ENCODE results near the gene PPP1R9B. TPM values are rescaled to one million over a fixed set of nuclear protein-coding genes. Genes with fewer than 3 reads are reported as not detected.
A peak's percentile ranks its signal among the peaks of the same experiment; 100 is the strongest.

Gene PPP1R9B
- total and polyA plus RNA-seq, 3 donors from 2014 or later, result 49.1 to 82.4 (median 81.1) TPM

DNA sequence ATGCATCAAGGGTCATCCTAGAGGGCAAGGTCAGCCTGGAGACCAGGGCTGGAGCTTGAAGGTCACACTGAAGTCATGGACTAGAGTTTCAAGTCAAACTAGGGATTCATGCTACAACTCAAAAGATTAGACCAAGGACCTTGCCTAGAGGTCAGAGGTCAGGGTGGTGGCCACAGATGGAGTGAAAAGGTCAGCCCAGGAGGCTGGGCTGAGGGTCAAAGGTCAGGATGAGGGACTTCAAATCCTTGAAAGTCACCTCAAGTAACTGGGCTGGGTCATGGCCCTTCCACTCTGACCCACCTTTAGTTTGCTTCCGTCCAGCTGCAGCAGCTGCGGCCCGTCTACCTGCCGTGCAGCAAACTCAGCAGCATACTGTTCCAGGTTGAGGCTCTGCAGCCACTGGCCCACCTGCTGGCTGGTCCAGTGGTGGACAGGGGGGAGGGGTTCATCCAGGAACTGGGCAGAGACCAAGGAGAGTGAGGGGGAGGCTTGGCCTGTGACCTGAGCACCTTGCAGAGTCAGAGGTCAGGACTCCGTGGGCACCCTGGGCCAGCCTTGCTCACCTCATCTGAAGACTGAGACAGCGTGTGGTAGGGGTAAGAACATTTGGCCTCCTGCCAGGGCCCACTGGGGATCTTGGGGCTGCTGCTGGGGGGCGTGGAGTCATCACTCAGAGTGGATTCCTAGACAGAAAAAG lies 36.7 kb downstream of the PPP1R9B start:
- Histone ChIP-seq H3K4me1 (peaks cover 25% of the 10 kb centered on the region), H3K36me3 (ENCODE audit: low read depth, missing control alignments) (no peaks in the 10 kb centered on the region), H3K9me3 (no peaks in the 10 kb centered on the region), H3K4me3 (no peak overlapping the region), H3K27ac (no peak overlapping the region), H3K27me3 (no peaks in the 10 kb centered on the region)
- intact Hi-C loops (cut with DNase I; ENCODE audit: low total_unique reads), result no loop called here
- 83 to 90% methylated on average over 6 to 7 of the region's 7 CpGs for WGBS, 2 donors
- no peak for DNase-seq
- TF ChIP-seq, protein P1, sequence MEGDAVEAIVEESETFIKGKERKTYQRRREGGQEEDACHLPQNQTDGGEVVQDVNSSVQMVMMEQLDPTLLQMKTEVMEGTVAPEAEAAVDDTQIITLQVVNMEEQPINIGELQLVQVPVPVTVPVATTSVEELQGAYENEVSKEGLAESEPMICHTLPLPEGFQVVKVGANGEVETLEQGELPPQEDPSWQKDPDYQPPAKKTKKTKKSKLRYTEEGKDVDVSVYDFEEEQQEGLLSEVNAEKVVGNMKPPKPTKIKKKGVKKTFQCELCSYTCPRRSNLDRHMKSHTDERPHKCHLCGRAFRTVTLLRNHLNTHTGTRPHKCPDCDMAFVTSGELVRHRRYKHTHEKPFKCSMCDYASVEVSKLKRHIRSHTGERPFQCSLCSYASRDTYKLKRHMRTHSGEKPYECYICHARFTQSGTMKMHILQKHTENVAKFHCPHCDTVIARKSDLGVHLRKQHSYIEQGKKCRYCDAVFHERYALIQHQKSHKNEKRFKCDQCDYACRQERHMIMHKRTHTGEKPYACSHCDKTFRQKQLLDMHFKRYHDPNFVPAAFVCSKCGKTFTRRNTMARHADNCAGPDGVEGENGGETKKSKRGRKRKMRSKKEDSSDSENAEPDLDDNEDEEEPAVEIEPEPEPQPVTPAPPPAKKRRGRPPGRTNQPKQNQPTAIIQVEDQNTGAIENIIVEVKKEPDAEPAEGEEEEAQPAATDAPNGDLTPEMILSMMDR (IDR thresholded peaks at IDR 0.05), result no peak
- no peak for TF ChIP-seq POLR2A (IDR thresholded peaks at IDR 0.05)

DNA sequence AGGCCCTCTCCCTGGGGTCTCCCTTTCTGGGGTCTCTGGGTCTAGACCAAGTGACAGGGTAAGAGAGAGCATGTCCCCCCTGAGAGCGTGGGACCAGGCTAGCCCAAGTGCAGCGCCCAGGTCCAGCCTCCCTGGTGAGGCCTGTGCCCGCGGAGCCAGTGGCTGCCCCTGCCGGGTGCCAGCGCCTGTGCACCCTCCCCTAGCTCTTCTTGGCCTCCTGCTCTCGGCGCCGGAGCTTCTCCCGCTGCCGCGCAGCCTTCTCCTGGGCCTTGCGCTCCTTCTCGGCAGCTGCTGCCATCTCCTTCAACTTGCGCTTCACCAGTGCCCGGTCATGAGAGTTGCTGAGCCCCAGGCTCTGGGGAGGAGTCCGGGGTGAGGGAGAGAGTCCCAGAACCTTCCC lies 37.8 kb downstream of the PPP1R9B start:
- WGBS, 2 donors, result 57 to 84% methylated on average over 16 to 17 of the region's 17 CpGs
- DNase-seq, result peak; percentile 43
- intact Hi-C loops (cut with DNase I; ENCODE audit: low total_unique reads), result no loop called here
- Histone ChIP-seq H3K27ac (peak overlapping the region; percentile 88 to 93), H3K27me3 (no peaks in the 10 kb centered on the region), H3K36me3 (ENCODE audit: low read depth, missing control alignments) (no peaks in the 10 kb centered on the region), H3K4me3 (no peak overlapping the region), H3K4me1 (peaks cover 25% of the 10 kb centered on the region), H3K9me3 (no peaks in the 10 kb centered on the region)
- TF ChIP-seq, protein P1 (IDR thresholded peaks at IDR 0.05), result peak in 1 of 3 experiments; percentile 23
- TF ChIP-seq POLR2A (IDR thresholded peaks at IDR 0.05), result no peak

DNA sequence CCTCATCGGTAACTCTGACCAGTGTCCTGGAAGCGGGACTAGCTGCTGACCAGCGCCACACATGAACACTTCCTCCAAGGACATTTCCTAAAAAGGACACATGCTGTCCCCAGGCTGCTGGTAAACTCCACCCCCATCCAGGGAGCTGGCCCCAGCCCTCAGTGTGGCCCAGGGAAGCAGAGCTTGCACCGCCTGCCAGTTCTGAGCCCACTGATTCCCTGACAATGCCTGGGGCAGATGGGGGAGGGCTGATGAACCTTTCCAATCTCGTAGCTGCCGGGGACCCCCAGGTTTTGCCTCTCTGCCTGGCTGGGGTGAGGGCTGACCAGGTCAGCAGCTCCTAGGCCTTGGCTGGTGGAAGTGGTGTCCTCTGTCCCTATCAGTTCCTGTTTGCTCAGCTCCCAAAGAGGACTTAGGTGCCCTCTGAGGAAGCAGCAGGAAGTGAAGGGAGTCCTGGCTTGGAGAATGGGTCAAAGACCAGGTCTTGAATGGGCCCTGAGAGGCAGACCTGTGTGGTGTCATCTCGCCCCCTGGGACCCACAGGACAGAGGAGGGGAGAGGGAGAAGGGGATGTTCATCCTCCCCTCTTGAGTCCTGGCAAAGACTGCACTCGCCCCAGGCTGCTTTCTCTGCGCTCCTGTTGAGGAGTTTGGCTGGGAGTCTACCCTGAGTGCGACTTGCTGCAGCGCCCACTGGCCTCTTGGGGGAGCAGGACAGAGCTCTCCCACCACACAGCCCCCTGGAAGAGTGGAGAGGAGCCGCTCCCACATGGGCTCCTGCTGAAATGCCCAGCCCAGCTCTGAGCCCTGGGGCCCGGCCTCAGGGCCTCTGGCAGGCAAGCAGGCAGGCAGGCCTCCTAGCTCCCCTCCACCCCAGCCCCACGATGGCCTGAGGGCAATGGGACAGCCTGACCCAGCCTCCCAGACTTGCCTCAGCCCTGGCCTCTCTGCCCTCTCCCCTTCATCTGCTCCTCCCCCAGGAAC lies 38.5 kb downstream of the PPP1R9B start:
- TF ChIP-seq POLR2A (IDR thresholded peaks at IDR 0.05), result no peak
- TF ChIP-seq, protein P1 (IDR thresholded peaks at IDR 0.05), result no peak
- intact Hi-C loops (cut with DNase I; ENCODE audit: low total_unique reads), result no loop called here
- WGBS, 2 donors, result 32 to 58% methylated on average over 8 to 14 of the region's 14 CpGs
- Histone ChIP-seq H3K4me3 (no peak overlapping the region), H3K27me3 (no peaks in the 10 kb centered on the region), H3K4me1 (peaks cover 21% of the 10 kb centered on the region), H3K9me3 (no peaks in the 10 kb centered on the region), H3K36me3 (ENCODE audit: low read depth, missing control alignments) (no peaks in the 10 kb centered on the region), H3K27ac (peak overlapping the region; percentile 88 to 93)
- DNase-seq, result peak; percentile 84

DNA sequence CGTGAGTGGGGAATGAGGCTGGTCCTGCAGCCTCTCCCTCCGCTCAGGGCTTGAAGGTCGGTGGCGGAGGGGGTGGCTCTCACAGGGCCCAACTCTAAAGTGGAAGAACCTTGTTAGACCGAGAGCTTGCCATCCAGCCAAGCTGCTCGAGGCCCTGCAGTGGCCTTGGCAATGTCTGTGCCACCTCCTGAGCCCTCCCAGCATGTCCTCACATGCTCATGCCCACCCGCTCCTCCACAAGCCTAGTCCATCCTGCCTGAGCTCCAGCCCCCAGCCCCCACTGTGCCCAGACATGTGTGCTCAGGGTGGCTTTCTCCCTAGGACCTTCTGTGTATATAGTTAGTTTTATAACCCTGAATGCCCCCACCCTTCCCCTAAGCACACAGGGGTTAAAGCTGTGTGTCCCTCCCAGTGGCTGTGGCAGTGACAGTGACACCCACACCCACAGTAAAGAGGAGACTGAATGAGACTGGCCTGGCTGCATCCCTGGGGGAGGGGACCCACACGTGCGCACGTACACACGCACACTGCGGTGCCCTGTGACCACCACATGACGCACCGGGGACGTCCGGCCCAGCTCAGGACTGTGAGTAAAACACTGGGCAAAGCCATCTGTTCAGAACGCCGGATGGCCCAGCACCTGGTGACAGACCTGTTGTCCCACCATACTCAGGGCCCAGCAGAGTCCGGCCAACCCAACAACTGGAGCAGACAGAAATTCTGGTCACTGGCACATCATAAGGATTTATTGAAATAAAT lies 39.7 kb downstream of the PPP1R9B start:
- intact Hi-C loops (cut with DNase I; ENCODE audit: low total_unique reads), result no loop called here
- Histone ChIP-seq H3K4me1 (peaks cover 21% of the 10 kb centered on the region), H3K36me3 (ENCODE audit: low read depth, missing control alignments) (no peaks in the 10 kb centered on the region), H3K4me3 (no peak overlapping the region), H3K27ac (peak overlapping the region; percentile 88 to 93), H3K27me3 (no peaks in the 10 kb centered on the region), H3K9me3 (no peaks in the 10 kb centered on the region)
- whole genome bisulfite sequencing, 2 donors, result 69 to 82% methylated on average over 10 to 19 of the region's 19 CpGs
- TF ChIP-seq POLR2A (IDR thresholded peaks at IDR 0.05), result no peak
- TF ChIP-seq, protein P1 (IDR thresholded peaks at IDR 0.05), result no peak
- DNase-seq, result no peak
